HepG2 (cell line): ENCODE measurements around the gene HEBP1. TPM values are rescaled to one million over a fixed set of nuclear protein-coding genes. Genes with fewer than 3 reads are reported as not detected.

ENCODE experiments used
- ATAC-seq: fragments of 200-7000 bp; cut with Tn5 transposase; 3 replicates; pipeline ENCODE4 v1.9.1; 2020; ENCODE audit warnings: mild to moderate bottlenecking, moderate library complexity
- BruUV-seq: library from RNA; stranded (reverse); fragments of 400-500 nt; replicated peaks from 2 replicates; lab custom pipeline; 2021; lab: Mats Ljungman, UMichigan
- CTCF ChIA-PET: fragments of 300-600 bp; formaldehyde crosslinking; extraction: SDS; loops from one replicate; lab custom pipeline; 2021; ENCODE audit warnings: low total read pairs, inconsistent platforms, low intra/inter-chr PET ratio; lab: Yijun Ruan, JAX
- POLR2A ChIA-PET: fragments of 350-600 bp; sonication (Branson Sonifier 250); formaldehyde crosslinking; loops from one replicate; lab custom pipeline; 2020; ENCODE audit warnings: antibody characterized with exemption, inconsistent platforms; lab: Yijun Ruan, JAX
- DNase-seq: peaks from one replicate; pipeline ENCODE4 v3.0.0-alpha.2; 2015; ENCODE audit warnings: low spot score
- FAIRE-seq: peaks from 3 replicates; lab custom pipeline; 2011; peaks lifted over from hg19 to GRCh38; lab: Jason Lieb, UNC
- H2AFZ ChIP-seq: one replicate; pipeline ENCODE4 v1.6.1; 2011; ENCODE audit warnings: low read length, inconsistent platforms
- H3K27ac ChIP-seq: fragments of 300-600 bp; 3 replicates; pipeline ENCODE4 v1.8.0; 2011; ENCODE audit warnings: mixed run types, mild to moderate bottlenecking, mixed read lengths, low read length, inconsistent platforms; ENCODE audit not compliant: insufficient read depth; ENCODE audit errors: extremely low read length
- H3K27me3 ChIP-seq, 2 experiments: fragments of 200-600 bp in 1 of 2; 2 replicates in 1 of 2; 3 replicates in 1 of 2; pipeline versions ENCODE4 v1.6.0 to v1.8.0; 2011; ENCODE audit warnings: low read length in 2 of 2, mild to moderate bottlenecking in 2 of 2, moderate library complexity in 2 of 2, inconsistent platforms in 1 of 2; ENCODE audit not compliant: insufficient read depth in 2 of 2, control insufficient read depth in 1 of 2
- H3K36me3 ChIP-seq, 2 experiments: fragments of 200-600 bp in 1 of 2; replicated peaks in 1 of 2; 2 replicates in 1 of 2; 3 replicates in 1 of 2; pipeline versions ENCODE4 v1.5.1 to v1.8.0; 2011; ENCODE audit warnings: low read length in 2 of 2, inconsistent platforms in 1 of 2; ENCODE audit not compliant: insufficient read depth in 2 of 2, control insufficient read depth in 1 of 2
- H3K4me1 ChIP-seq: 2 replicates; pipeline ENCODE4 v1.5.1; 2012; ENCODE audit warnings: low read length, inconsistent platforms; ENCODE audit not compliant: insufficient read depth
- H3K4me2 ChIP-seq: 2 replicates; pipeline ENCODE4 v1.6.0; 2011; ENCODE audit warnings: low read depth, low read length, inconsistent platforms
- H3K4me3 ChIP-seq, 3 experiments: fragments of 200-600 bp in 1 of 3; sonication (generic), shearing (Covaris generic) in 1 of 3; replicated peaks in 1 of 3; 2 replicates each; pipeline ENCODE4 v1.5.1; 2011 to 2016; ENCODE audit warnings: low read length in 3 of 3, inconsistent platforms in 2 of 3, low read depth in 2 of 3, mild to moderate bottlenecking in 2 of 3, control low read depth in 1 of 3, mixed read lengths in 1 of 3; ENCODE audit not compliant: insufficient read depth in 1 of 3
- H3K79me2 ChIP-seq: one replicate; pipeline ENCODE4 v1.6.1; 2011; ENCODE audit warnings: low read length, inconsistent platforms; ENCODE audit not compliant: insufficient read depth
- H3K9ac ChIP-seq: 2 replicates; pipeline ENCODE4 v1.6.0; 2011; ENCODE audit warnings: mild to moderate bottlenecking, low read depth, low read length, inconsistent platforms; ENCODE audit not compliant: insufficient read depth
- H3K9me3 ChIP-seq: 2 replicates; pipeline ENCODE4 v1.5.1; 2012; ENCODE audit warnings: mild to moderate bottlenecking, low read length
- H4K20me1 ChIP-seq: 2 replicates; pipeline ENCODE4 v1.6.0; 2011; ENCODE audit warnings: inconsistent platforms, mild to moderate bottlenecking, low read length, moderate library complexity; ENCODE audit not compliant: insufficient read depth
- ELK4 ChIP-seq: sonication (generic); formaldehyde crosslinking; IDR thresholded peaks from 2 replicates; pipeline ENCODE4 v1.9.0; 2021; ENCODE audit warnings: missing genetic modification reagents, borderline replicate concordance
- IRF2 ChIP-seq: IDR thresholded peaks from 2 replicates; pipeline ENCODE4 v1.6.1; 2018; ENCODE audit warnings: missing genetic modification reagents, missing compliant biosample characterization
- POGZ ChIP-seq: sonication (generic); formaldehyde crosslinking; IDR thresholded peaks from 2 replicates; pipeline ENCODE4 v1.4.0; 2020; ENCODE audit warnings: mild to moderate bottlenecking, missing genetic modification reagents
- PRMT3 ChIP-seq: sonication (generic); formaldehyde crosslinking; IDR thresholded peaks from 2 replicates; pipeline ENCODE4 v1.8.1; 2022; ENCODE audit warnings: low read depth, mild to moderate bottlenecking, moderate library complexity, missing genetic modification reagents, borderline replicate concordance
- RERE ChIP-seq: IDR thresholded peaks from 2 replicates; pipeline ENCODE4 v1.6.1; 2016; ENCODE audit warnings: low read depth, missing genetic modification reagents, missing compliant biosample characterization
- ZFP36L1 ChIP-seq: sonication (generic); formaldehyde crosslinking; IDR thresholded peaks from 2 replicates; pipeline ENCODE4 v1.8.0; 2022; ENCODE audit warnings: mild to moderate bottlenecking, missing genetic modification reagents, moderate library complexity
- ZFP41 ChIP-seq: sonication (generic); formaldehyde crosslinking; IDR thresholded peaks from 2 replicates; pipeline ENCODE4 v1.4.0; 2020; ENCODE audit warnings: mild to moderate bottlenecking, missing genetic modification reagents, borderline replicate concordance
- ZNF10 ChIP-seq: sonication (generic); formaldehyde crosslinking; IDR thresholded peaks from 2 replicates; pipeline ENCODE4 v1.4.0; 2020; ENCODE audit warnings: mild to moderate bottlenecking, low read depth, missing genetic modification reagents, borderline replicate concordance
- ZNF329 ChIP-seq: sonication (generic); formaldehyde crosslinking; IDR thresholded peaks from 2 replicates; pipeline ENCODE4 v1.9.0; 2021; ENCODE audit warnings: low read depth, mild to moderate bottlenecking, missing genetic modification reagents
- ZNF335 ChIP-seq: sonication (generic); formaldehyde crosslinking; IDR thresholded peaks from 2 replicates; pipeline ENCODE4 v1.4.0; 2020; ENCODE audit warnings: missing genetic modification reagents
- ZNF574 ChIP-seq: sonication (generic); formaldehyde crosslinking; IDR thresholded peaks from 2 replicates; pipeline ENCODE4 v1.4.0; 2020; ENCODE audit warnings: missing genetic modification reagents
- ZNF770 ChIP-seq: sonication (generic); formaldehyde crosslinking; IDR thresholded peaks from 2 replicates; pipeline ENCODE4 v1.5.0; 2020; ENCODE audit warnings: mild to moderate bottlenecking, missing genetic modification reagents
- ZNF790 ChIP-seq: sonication (generic); formaldehyde crosslinking; IDR thresholded peaks from 2 replicates; pipeline ENCODE4 v1.8.0; 2022; ENCODE audit warnings: missing genetic modification reagents, mild to moderate bottlenecking, borderline replicate concordance
- WGBS: methylation state at CpG from one replicate; pipeline ENCODE4 v1.1.6; 2017; ENCODE audit warnings: low lambda C conversion rate; 5-methylcytosine and 5-hydroxymethylcytosine counted together
- in situ Hi-C: cut with HindIII; loops from 2 replicates; pipeline ENCODE4 v1.10.0; 2017; ENCODE audit warnings: low pct_unique_long_range_greater_than_20kb; ENCODE audit not compliant: extremely low pct_ligation_motif_present
- intact Hi-C: fragments of 100-400 bp; cut with micrococcal nuclease; formaldehyde crosslinking; loops from one replicate; pipeline ENCODE4 v1.10.0; 2022; ENCODE audit not compliant: unreplicated experiment
- polyA plus RNA-seq, 8 experiments: library from polyadenylated mRNA; depleted of rRNA in 3 of 8; stranded (reverse) in 7 of 8; unstranded in 1 of 8; fragments of >200 nt; fragmentation: Illumina TruSeq in 4 of 8; extraction: Trizol in 4 of 8; gene quantifications; 2 replicates each; pipeline versions ENCODE4 v1.2.1 to v1.2.3, GENCODE V29; 2011 to 2016; ENCODE audit warnings: low read depth in 4 of 8, missing spikeins in 1 of 8, mixed read lengths in 1 of 8; ENCODE audit not compliant: insufficient read depth in 1 of 8
- total RNA-seq, 5 experiments: library from RNA; depleted of rRNA; stranded (reverse); fragments of >200 nt; fragmentation: Illumina TruSeq; extraction: Trizol; gene quantifications; 2 replicates each; pipeline ENCODE4 v1.2.3, GENCODE V29; 2016; ENCODE audit warnings: low read depth in 1 of 5

HEBP1 gene
- total and polyA plus RNA-seq, 2 of the 13 experiments (the other 11 are each of a cell fraction or from before 2014, with no cell fraction given), result 7.8 to 9.4 TPM

- no peaks in the 10 kb centered on the region for H3K4me1 ChIP-seq
- TF ChIP-seq PRMT3 (CRISPR knock-in tag), result no peak
- no peak for TF ChIP-seq ZFP41 (CRISPR knock-in tag)
- TF ChIP-seq ZNF770 (CRISPR knock-in tag), result no peak
- no peak for TF ChIP-seq ZFP36L1 (CRISPR knock-in tag)
- no peak for TF ChIP-seq ZNF574
- TF ChIP-seq ZNF10 (CRISPR knock-in tag), result no peak
- TF ChIP-seq RERE (CRISPR knock-in tag), result no peak
- no peak for TF ChIP-seq POGZ (CRISPR knock-in tag)
- no peak for TF ChIP-seq ZNF335 (CRISPR knock-in tag)
- TF ChIP-seq ELK4, result no peak
- no peak for TF ChIP-seq ZNF790 (CRISPR knock-in tag)
- no peak for TF ChIP-seq IRF2 (CRISPR knock-in tag)
- TF ChIP-seq ZNF329 (CRISPR knock-in tag), result no peak
Observed at GRCh38 chr12:12984149-12984548, 15.9 kb downstream of the HEBP1 start.

More at GRCh38 chr12:12984149-12984548, 15.9 kb downstream of the HEBP1 start:
- peaks cover 21 to 74% of the 10 kb centered on the region in 2 experiments for H3K36me3 ChIP-seq
- no peaks in the 10 kb centered on the region for H3K27me3 ChIP-seq
- H4K20me1 ChIP-seq, result no peaks in the 10 kb centered on the region
- WGBS, result 95% methylated on average over 5 of the region's 5 CpGs
- ChIA-PET CTCF (interaction anchor here (1.2 to 3.0 kb wide), 2 partner anchors 68 to 147 kb away, joined by 4 to 31 read pairs; no protein-coding TSS in a partner anchor), POLR2A (no interaction called here)
- H2AFZ ChIP-seq, result no peak overlapping the region
- in situ Hi-C loops, result loop anchor here (5.0 kb wide), 1 partner anchor 67 kb away; no protein-coding TSS in a partner anchor
- no TSS peak for BruUV-seq
- no peak overlapping the region for H3K9ac ChIP-seq
- no peaks in the 10 kb centered on the region for H3K79me2 ChIP-seq
- FAIRE-seq (no peak), ATAC-seq (no peak), DNase-seq (no peak)
- H3K4me2 ChIP-seq, result no peak overlapping the region
- no peaks in the 10 kb centered on the region for H3K9me3 ChIP-seq
- H3K27ac ChIP-seq, result no peak overlapping the region
- intact Hi-C loops, result loop anchor here (5.0 kb wide), 1 partner anchor 197 kb away; the partner anchor contains the start of gene APOLD1
- no peak overlapping the region for H3K4me3 ChIP-seq
